ENCODE data around the gene TPST1.
"Not testable (repeated sequence)": the region's sequence is repeated elsewhere in the genome, so short reads cannot be mapped to it uniquely, and the experiment has no call there.

The TPST1 gene

DNA sequence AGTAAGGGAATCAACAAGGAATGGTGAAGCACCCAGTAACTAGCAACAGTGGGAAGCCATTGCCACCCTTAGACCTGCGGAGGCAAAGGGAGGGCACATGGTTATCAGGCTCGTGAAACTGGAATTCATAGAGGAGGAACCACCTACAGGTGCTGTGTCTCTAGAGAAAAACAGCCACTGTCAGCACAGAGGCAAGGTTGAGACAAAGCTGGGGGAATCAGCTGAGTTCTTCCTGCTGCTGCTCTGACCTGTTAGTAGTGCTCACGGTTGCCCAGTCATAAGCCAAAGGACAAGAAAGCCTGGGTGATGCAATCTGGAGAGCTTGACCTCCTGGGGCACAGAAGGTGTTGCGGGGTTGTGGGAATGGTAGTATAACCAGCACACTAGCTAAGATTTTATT, 110.1 kb downstream of the TPST1 start:
- no peak overlapping the region for H3K27ac ChIP-seq
- no peak for TF ChIP-seq CTCF (conservative IDR thresholded peaks at IDR 0.05; ENCODE audit: low read depth)
- DNase-seq (ENCODE audit: low spot score) = no peak
- POLR2A ChIA-PET (ENCODE audit: low non-redundant PET) = no interaction called here
- CTCF ChIA-PET = no interaction called here

GRCh38 chr7:66319407-66319979, 114.4 kb downstream of the TPST1 start:
- TF ChIP-seq CTCF (conservative IDR thresholded peaks at IDR 0.05; ENCODE audit: low read depth) = no peak
- no peak for DNase-seq (ENCODE audit: low spot score)
- POLR2A ChIA-PET (ENCODE audit: low non-redundant PET) = no interaction called here
- H3K27ac ChIP-seq = no peak overlapping the region
- CTCF ChIA-PET = interaction anchor here (0.6 to 0.8 kb wide), 3 partner anchors 15 to 272 kb away, joined by 3 to 4 read pairs (median 4); no protein-coding TSS in a partner anchor

- no peak for DNase-seq (ENCODE audit: low spot score)
- no peak overlapping the region for H3K27ac ChIP-seq
- no peak for TF ChIP-seq CTCF (conservative IDR thresholded peaks at IDR 0.05; ENCODE audit: low read depth)
- POLR2A ChIA-PET (ENCODE audit: low non-redundant PET) = no interaction called here
- CTCF ChIA-PET = no interaction called here
These were observed 116.1 kb downstream of the TPST1 start for GRCh38 chr7:66321283-66321682.

DNA sequence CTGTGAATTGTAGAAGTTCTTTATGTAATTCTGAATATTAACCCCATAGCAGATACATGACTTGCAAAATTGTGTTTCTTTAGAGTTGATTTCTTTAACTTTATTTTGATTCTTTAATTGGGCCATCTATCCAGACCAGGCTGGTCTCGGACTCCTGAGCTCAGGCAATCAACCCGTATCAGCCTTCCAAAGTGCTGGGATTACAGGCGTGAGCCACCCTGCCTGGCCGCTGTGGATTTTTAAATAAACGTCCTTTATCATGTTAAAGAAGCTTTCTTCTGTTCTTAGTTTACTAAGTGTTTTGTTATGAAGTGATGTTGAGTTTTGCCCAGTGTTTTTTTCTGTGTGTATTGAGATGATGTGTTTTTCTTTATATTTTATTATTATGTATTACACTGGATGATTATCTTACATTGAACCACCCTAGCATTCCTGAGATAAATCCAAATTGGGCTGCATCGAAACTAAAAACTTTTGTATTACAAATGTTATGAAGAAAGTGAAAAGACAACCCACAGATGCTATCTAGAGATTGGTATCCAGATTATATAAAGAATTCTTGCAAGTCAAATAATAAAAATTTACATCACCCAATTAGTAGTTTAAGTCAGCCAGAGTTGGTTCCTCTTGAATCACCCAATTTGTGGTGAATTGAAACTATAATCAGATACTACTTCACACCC, 118.1 kb downstream of the TPST1 start:
- no peak for DNase-seq (ENCODE audit: low spot score)
- ChIA-PET POLR2A (ENCODE audit: low non-redundant PET) (no interaction called here), CTCF (interaction anchor here (0.6 kb wide), 1 partner anchor 48 kb away, joined by 3 read pairs; no protein-coding TSS in a partner anchor)
- H3K27ac ChIP-seq = no peak overlapping the region
- TF ChIP-seq CTCF (conservative IDR thresholded peaks at IDR 0.05; ENCODE audit: low read depth) = no peak

- POLR2A ChIA-PET (ENCODE audit: low non-redundant PET); CTCF ChIA-PET; H3K27ac ChIP-seq; DNase-seq (ENCODE audit: low spot score): not testable (repeated sequence)
These were observed 119.9 kb downstream of the TPST1 start for GRCh38 chr7:66324985-66325384.

DNA sequence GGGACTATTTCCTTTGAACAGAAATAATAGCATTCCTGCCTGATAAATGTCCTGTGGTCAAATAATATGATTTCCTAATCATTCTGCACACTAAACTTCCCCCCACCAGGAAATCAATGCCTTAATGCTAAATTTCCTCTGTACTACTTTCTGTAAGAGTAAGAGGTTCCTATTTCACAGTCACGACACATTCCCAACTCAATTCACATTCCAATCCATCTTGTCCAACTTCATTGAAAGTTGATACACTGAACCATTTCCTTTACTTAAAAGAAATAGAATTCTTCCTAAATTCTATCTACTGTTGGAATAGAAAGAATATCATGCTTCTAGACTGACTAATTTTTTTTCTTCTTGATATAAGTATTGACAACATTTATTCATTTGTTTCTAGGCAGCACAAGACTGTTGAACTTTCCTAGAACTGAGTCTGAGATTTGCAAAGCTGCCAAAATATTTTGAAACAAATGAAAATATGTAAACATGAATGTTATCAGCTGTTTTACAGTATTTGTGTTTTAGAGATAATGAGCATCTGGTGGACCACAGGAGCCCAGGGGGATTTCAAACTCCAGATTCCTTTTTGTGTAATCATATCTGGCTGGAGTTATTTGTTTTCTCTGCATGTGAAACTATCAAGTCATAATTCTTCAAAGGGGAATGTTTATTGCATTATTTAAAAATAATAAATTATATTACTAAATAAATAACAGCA, 121.5 kb downstream of the TPST1 start:
- DNase-seq (ENCODE audit: low spot score) = no peak
- CTCF ChIA-PET = interaction anchor here (0.6 kb wide), 2 partner anchors 25 to 193 kb away, joined by 3 to 5 read pairs; no protein-coding TSS in a partner anchor
- no peak overlapping the region for H3K27ac ChIP-seq
- no peak for TF ChIP-seq CTCF (conservative IDR thresholded peaks at IDR 0.05; ENCODE audit: low read depth)
- POLR2A ChIA-PET (ENCODE audit: low non-redundant PET) = interaction anchor here (0.6 kb wide), 1 partner anchor 26 kb away, joined by 5 read pairs; no protein-coding TSS in a partner anchor

Measured in RWPE1 (cell line).